ENCODE measurements around the gene NME3.
"Not testable (repeated sequence)": the region's sequence is repeated elsewhere in the genome, so short reads cannot be mapped to it uniquely, and the experiment has no call there.

Gene NME3

GRCh38 chr16:1771188-1771863 is at the start of gene NME3:
NME3 (minus strand) TSS chr16:1771543; CDS start chr16:1771534, 9 bp downstream.
- peak; percentile 91 for DNase-seq

DNA sequence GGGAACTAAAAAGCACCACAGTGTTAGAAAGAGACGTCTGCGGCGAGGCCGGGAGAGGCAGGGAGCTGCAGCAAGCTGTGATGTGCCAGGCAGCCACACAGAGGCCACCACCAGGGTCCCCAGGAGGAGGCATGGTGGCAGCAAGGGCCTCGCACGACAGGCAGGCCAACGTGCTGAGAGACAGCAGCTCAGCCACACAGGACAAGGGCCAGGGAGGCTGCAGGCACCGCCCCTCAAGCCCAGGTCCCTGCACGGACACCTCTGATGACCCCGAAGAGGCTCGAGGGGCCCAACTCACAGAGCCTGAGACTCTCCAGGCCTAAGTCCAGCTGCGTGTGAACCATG is 49.6 kb upstream of the NME3 start:
- no peak for DNase-seq

DNA sequence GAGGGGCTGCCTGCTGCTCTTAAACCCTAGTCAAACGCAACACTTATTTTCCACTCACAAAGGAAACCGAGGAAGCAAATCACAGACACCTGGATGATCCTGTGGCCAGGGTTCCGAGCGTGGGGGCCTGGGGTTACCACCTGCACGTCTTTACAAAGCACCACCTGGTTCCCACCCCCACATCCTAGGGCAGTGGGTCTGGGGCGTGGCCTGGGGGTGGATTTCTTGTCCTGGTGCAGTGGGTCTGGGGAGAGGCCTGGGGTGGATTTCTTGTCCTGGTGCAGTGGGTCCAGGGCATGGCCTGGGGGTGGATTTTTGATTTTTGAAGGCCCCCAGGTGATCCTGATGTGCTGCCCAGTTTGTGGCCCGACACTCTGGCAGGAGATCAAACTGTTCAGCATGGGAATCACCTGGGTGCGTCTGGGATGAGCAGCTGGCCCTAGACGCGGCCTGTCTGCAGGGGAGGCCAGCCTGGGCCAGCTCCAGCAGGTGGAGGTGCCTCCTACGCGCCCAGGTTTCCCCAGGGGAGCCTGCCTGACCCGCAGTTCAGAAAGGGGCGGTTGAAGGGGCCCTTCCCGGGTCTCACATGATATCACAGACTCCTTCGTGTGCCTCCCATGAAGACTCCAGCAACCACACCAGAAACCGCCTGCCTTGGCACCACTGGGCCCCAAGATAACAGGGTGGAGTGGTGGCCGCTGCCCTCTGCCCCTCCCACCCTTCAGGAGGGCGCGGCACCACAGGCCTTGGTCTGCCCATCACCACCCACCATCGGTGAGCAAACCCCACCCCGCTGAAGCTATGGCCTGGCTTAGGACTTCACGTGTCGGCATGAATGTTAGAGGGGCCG is 49.0 kb upstream of the NME3 start:
- no peak for DNase-seq

DNA sequence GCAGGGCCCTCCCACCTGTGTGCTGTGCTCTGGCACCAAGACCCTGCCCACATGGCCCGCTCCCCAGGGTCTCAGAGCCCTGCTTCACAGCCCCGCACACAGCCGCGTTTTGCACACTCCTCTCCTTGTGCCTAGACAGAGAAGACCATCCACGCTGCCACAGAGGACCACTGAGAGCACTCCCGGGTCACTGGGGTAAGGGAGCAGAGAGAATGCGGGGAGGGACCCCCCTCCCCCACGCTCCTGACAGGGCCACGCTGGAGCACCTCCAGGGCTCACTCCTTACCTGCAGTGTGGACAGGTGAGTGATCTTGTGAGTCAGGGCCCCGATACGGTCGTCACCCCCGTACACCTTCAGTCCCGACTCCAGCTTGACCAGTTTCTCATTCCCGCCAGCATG is 48.3 kb upstream of the NME3 start:
- DNase-seq = no peak

DNA sequence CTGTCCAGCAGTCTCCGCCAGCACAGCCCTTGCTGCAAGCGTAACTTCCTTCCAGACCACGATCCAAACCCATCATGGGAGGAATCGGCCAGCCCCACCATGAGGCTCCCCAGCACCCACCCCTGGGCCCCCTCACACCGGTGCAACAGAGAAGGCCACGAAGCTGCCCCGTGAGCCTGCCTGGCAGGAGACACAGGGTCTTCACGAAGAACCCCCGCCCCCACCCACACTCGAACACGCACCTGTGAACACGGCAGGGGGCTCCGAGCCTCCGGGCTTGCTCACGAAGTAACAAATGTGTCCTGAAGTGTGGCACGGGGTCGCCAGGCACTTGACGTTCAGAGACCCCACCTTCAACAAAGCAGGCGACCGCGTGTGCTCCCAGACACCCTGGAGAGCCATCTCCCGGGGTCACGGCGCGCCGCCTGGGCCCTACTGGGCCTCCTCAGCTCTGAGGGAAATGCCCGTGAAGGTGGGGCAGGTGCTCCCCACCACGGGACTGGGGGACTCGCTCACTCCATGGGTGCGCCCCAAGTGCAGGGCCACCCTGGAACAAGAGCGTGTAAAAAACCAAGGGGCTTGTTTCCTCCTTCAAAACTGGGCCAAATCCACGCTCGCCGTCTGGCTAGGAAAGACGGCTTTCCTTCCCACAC is 47.7 kb upstream of the NME3 start:
- no peak for DNase-seq

DNA sequence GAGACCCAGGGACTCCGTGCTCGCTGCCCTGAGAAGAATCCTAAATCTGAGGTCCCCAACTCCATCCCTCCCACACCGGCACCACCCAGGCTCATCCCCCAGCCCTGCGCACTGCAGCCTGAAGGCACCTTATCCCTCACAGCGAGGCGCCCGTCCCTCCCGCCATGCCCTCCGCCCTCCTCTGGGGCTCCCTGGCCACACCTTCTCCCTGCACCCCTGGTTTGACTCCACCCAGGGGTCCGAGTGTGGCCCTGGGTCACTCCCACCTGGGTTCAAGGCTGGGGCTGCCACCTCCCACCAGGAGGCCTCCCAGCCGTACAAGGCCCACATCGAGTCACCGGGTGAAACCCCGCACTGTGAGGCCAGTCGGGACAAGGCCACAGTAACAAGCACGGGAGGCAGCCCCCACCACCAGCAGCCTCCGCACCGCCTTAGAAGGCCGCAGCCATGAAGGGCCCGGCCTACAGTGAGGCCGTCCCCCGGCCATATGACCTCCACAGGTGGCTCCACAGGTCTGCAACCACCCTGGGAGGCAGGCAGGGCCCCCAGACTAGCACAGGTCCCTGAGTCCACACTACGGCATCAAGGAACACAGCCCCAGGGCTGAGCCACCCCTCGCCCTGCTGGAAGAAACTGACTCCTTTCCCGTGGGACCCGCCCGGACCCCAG is 47.0 kb upstream of the NME3 start:
- no peak for DNase-seq

- no peak for DNase-seq
Observed at GRCh38 chr16:1817716-1818115, 46.4 kb upstream of the NME3 start.

DNA sequence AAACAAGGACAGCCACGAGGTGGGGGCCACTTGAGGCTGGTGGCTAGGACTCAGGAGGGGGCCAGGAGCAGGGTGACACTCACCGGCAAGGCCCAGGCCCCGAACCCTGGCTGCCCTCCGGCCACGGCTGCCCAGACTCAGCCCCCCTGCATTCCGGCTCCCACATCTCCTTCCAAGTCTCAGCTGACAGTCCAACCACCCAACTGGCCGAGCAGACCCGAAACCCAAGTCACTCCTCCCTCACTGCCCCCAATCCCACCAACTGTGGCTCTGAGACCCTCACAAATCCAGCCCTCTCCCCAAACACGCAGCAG is 45.9 kb upstream of the NME3 start:
- DNase-seq = no peak

GRCh38 chr16:1816396-1817275 is 45.3 kb upstream of the NME3 start:
- DNase-seq = no peak

- DNase-seq = no peak
Observed at GRCh38 chr16:1815461-1815860, 44.1 kb upstream of the NME3 start.

- no peak for DNase-seq
Observed at GRCh38 chr16:1812732-1813163, 41.4 kb upstream of the NME3 start.

- no peak for DNase-seq
Observed at GRCh38 chr16:1810536-1810935, 39.2 kb upstream of the NME3 start.

DNA sequence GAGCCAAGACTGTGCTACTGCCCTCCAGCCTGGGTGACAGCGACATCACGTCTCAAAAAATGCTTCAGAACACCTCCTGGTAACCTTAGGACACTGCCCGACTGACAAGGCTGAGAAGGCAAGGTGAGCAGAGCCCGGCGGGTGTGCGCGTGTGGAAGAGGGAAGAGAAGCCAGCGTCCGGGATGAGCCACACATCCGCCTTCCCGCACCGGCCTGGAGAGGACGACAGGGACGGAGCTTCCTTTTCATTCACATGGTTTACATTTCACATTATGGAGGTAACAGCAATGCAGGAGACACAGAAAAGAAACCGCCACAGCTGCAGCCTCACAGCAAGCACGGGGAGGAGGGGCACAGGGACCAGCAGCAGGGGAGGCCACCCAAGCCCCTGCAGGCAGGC is 38.8 kb upstream of the NME3 start:
- DNase-seq = no peak

DNA sequence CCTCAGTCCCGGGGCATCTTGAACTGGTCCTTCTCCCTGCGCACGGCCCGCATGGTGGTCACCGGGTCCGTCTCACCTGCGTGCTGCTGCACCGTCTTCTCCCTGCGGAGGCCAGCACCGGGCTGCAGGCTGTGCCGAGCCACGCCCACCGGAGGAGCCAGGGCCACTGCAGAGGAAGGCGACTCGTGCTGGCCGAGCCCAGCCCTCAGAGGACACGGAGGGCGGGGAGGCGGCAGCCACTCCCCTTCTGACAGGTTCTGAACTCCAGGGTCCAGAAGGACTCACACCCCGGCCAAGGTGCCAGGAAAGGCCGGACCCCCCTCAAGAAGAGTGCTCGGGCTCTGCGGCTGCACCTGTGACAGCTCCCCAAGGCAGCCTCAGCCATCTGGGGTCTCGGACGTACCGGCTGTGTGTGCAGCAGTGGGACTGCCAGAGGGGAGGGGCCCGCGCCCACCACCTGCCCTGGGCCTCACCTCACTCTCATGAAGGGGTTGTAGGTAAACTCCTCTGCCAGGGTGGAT is 38.0 kb upstream of the NME3 start:
- DNase-seq = no peak

GRCh38 chr16:1808691-1809090 is 37.3 kb upstream of the NME3 start:
- DNase-seq = no peak

DNA sequence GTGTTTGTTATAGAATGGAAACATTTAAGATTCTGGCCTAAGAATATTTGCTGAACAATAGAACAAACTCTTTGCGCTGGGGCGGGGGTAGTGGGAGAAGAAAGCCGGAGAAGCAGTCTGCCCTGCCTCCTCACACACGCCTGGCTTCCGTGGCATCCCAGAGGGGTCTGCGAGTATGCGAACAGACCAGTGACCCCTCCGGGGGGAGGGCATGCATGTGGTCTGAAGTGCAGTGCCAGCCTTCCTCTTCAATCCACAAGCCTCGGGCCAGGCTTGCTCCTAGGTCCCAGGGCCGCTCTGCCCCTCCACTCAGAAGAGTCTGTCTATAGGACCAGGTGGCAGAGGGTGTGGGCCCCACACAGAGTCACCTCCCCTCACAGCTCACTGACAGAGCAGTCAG is 36.3 kb upstream of the NME3 start:
- DNase-seq = no peak

- DNase-seq = no peak
Observed at GRCh38 chr16:1800701-1801100, 29.4 kb upstream of the NME3 start.

DNA sequence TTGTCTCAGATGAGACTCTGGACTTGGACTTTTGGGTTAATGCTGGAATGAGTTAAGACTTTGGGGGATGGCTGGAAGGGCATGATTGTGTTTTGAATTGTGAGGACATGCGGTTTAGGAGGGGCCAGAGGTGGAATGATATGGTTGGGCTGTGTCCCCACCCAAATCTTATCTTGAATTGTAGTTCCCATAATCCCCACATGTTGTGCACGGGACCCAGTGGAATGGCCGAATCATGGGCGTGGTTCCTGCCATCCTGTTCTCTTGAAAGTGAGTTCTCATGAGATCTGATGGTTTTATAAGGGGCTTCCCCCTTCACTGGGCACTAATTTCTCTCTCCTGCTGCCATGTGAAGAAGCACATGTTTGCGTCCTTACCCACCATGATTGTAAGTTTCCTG is 27.9 kb upstream of the NME3 start:
- DNase-seq = not testable (repeated sequence)

DNA sequence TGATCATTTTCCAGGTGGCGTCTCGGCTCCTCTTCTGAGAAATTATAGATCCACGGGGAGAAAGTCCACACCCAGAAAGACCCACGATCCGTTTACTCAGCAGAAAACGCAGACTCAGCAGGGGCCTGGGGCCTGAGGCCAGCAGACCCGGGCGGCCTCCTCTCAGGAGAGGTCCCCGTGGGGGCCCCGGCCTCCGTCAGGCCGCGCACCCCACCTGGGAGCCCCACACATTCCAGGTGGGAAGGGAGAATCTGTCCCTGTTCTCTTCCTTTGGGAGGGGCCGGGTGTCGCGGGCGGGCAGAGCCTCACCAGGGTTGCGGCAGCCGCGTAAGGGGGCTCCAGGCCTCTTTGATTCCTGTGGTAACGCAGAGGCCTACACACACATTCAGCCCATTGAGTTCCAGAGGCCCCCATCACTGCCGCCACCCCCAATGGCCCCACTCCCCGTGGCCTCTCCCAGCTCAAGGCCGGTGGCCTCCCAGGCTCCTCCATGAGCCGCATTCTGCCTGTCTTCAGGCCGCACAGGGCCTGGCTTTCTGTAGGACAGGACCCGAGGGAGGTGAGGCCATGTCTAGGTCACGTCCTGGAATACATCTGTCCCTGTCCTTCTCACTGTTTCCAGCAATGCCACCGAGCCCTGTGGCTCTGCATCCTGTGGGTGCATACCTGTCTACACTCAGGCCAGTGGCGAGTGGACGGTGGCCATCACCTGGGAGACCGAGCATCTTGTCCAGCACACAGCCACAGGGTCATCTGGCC is 23.7 kb upstream of the NME3 start:
- DNase-seq = no peak

- DNase-seq = no peak
Observed at GRCh38 chr16:1794221-1794871, 23.0 kb upstream of the NME3 start.

All from activated CD8-positive, alpha-beta memory T cell treated with anti-CD3 and anti-CD28 coated beads for 24 hours (primary cell).